Embryonic facial prominence (tissue), 1 donor: Measurements from ENCODE around the gene MYH15.

Experiments used
- DNase-seq: peaks from one replicate; pipeline ENCODE4 v3.0.0-alpha.2; 2016; ENCODE audit errors: extremely low spot score

Gene MYH15

DNA sequence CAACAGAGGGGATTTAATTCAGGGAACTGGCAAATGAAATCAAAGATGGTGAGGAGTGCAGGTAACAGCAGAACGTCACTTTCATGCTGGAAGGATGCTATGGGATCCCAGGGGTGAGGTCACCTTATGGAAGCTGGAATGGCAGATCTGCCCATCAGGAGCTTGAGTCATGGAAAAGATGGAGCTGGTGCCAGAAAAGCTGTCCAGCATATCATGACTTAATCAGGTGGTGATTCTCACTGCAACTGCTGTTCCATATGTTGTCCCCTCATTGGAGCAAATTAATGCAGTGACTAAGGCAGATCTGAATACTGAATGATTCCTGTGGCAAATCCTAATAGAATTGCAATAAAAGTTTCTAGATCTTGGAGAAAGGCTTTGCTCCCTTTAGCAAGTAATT, 175.7 kb downstream of the MYH15 start:
- DNase-seq: no peak

- DNase-seq: no peak
Measured at GRCh38 chr3:108333961-108334360, 176.4 kb downstream of the MYH15 start.

- no peak for DNase-seq
Measured at GRCh38 chr3:108331792-108332191, 178.6 kb downstream of the MYH15 start.
